Adrenal gland (tissue), 12 donors: Measurements from ENCODE around the gene MAN1C1. TPM values are rescaled to one million over a fixed set of nuclear protein-coding genes. Genes with fewer than 3 reads are reported as not detected.

ENCODE experiments used
- DNase-seq, 7 donors: peaks; one replicate each; pipeline ENCODE4 v3.0.0-alpha.2; 2019 to 2020
- H3K27ac ChIP-seq, 5 donors: fragments of 200-600 bp; sonication (generic) in 4 of 5; 1 replicate in 3 of 5; 2 replicates in 2 of 5; pipeline versions ENCODE4 v1.5.1 to v1.8.0; 2016 to 2020; ENCODE audit warnings: mild to moderate bottlenecking in 1 of 5
- H3K27me3 ChIP-seq: fragments of 200-600 bp; 2 replicates; pipeline ENCODE4 v1.8.0; 2021
- H3K36me3 ChIP-seq, 2 donors: fragments of 200-600 bp; replicated peaks in 1 of 2; 1 replicate in 1 of 2; 2 replicates in 1 of 2; pipeline versions ENCODE4 v1.5.1 to v1.8.0; 2018 to 2022
- H3K4me1 ChIP-seq, 2 donors: fragments of 200-600 bp; replicated peaks in 1 of 2; 1 replicate in 1 of 2; 2 replicates in 1 of 2; pipeline versions ENCODE4 v1.5.1 to v1.8.0; 2018 to 2021
- H3K4me3 ChIP-seq, 4 donors: fragments of 200-600 bp; sonication (generic) in 3 of 4; one replicate each; pipeline ENCODE4 v1.5.1; 2016 to 2018
- H3K9me3 ChIP-seq, 3 donors: fragments of 200-600 bp; sonication (generic) in 1 of 3; replicated peaks in 1 of 3; 1 replicate in 2 of 3; 2 replicates in 1 of 3; pipeline versions ENCODE4 v1.5.1 to v1.8.0; 2016 to 2021
- CTCF ChIP-seq, 6 experiments: fragments of 450-650 bp in 4 of 6; fragments of 200-600 bp in 2 of 6; sonication (generic) in 1 of 6; IDR thresholded peaks; 1 replicate in 5 of 6; 2 replicates in 1 of 6; pipeline versions ENCODE4 v1.5.1 to v1.8.0; 2016 to 2021; ENCODE audit warnings: antibody characterized with exemption in 6 of 6, mild to moderate bottlenecking in 2 of 6, moderate library complexity in 1 of 6
- POLR2A ChIP-seq, 2 donors: fragments of 450-650 bp; IDR thresholded peaks; one replicate each; pipeline ENCODE4 v1.6.1; 2017; ENCODE audit warnings: antibody characterized with exemption in 2 of 2, mild to moderate bottlenecking in 2 of 2, moderate library complexity in 1 of 2
- WGBS, 4 donors: extraction: QIAGEN DNeasy Blood & Tissue Kit in 2 of 4; methylation state at CpG; one replicate each; pipeline versions ENCODE4 v1.1.5 to v1.1.7; 2013 to 2017; 5-methylcytosine and 5-hydroxymethylcytosine counted together
- intact Hi-C, 2 donors: fragments of 100-400 bp; cut with DNase I; formaldehyde crosslinking; loops; one replicate each; pipeline versions ENCODE4 v1.14.1 to v1.15.0; 2022 to 2023
- polyA plus RNA-seq, 3 donors: library from polyadenylated mRNA; stranded (reverse); fragments of 200-250 nt in 2 of 3; fragments of 350-450 nt in 1 of 3; fragmentation: Illumina TruSeq in 1 of 3; extraction: RNeasy Lipid Tissue Mini Kit (QIAGEN cat#74804) in 1 of 3; gene quantifications; one replicate each; pipeline ENCODE4 v1.2.3, GENCODE V29; 2013 to 2014
- total RNA-seq, 9 donors: library from RNA; depleted of rRNA in 4 of 9; stranded (reverse); fragments of >200 nt in 4 of 9; fragments of 120-200 nt in 1 of 9; fragmentation: NEBNext Ultra II Directional in 1 of 9; extraction: Animal tissue kit (Norgen Biotek cat#: 25700) in 1 of 9; gene quantifications; one replicate each; pipeline versions ENCODE4 v1.1.0 to v1.2.4, GENCODE V29; 2013 to 2023
- donor health status: healthy with polysubstance abuse.
- donor health status: Bipolar disorder and iron deficiency.
- donor health status: DM: yes; HTN: yes; CAD: no.
- donor health status: DM: no; HTN: no; CAD: no.
- donor health status: DM: no; HTN: no; CAD: no.
- donor health status: DM: yes; HTN: yes; CAD: no.

The MAN1C1 gene
- total and polyA plus RNA-seq, 12 donors, result 2.7 to 58.7 (median 27.7) TPM

- 87 to 97% (median 95%) methylated on average over 5 of the region's 5 CpGs for WGBS, 4 donors
- H3K4me3 ChIP-seq, result no peak overlapping the region
- no peaks in the 10 kb centered on the region for H3K9me3 ChIP-seq
- H3K36me3 ChIP-seq, result no peaks in the 10 kb centered on the region
- no peak for DNase-seq
- intact Hi-C loops, result loop anchor here in 1 of 2 donors (10.0 kb wide), 1 partner anchor 60 kb away; no protein-coding TSS in a partner anchor
- no peaks in the 10 kb centered on the region for H3K27me3 ChIP-seq
- peaks cover 0 to 30% of the 10 kb centered on the region in 2 donors for H3K4me1 ChIP-seq
- H3K27ac ChIP-seq, result no peak overlapping the region
- TF ChIP-seq POLR2A (IDR thresholded peaks at IDR 0.05) (no peak), CTCF (IDR thresholded peaks at IDR 0.05) (no peak)
Measured at GRCh38 chr1:25624604-25625003, 8.0 kb downstream of the MAN1C1 start.

- WGBS, 4 donors, result 94 to 99% (median 97%) methylated on average over 2 of the region's 2 CpGs
- no peak for DNase-seq
- Histone ChIP-seq H3K4me3 (no peak overlapping the region), H3K27ac (no peak overlapping the region), H3K9me3 (no peaks in the 10 kb centered on the region), H3K36me3 (no peaks in the 10 kb centered on the region), H3K4me1 (peaks cover 0 to 19% of the 10 kb centered on the region in 2 donors), H3K27me3 (no peaks in the 10 kb centered on the region)
- TF ChIP-seq POLR2A (IDR thresholded peaks at IDR 0.05), result no peak
- no peak for TF ChIP-seq CTCF (IDR thresholded peaks at IDR 0.05)
- intact Hi-C loops, result loop anchor here in 1 of 2 donors (10.0 kb wide), 1 partner anchor 59 kb away; no protein-coding TSS in a partner anchor
Measured at GRCh38 chr1:25626018-25626417, 9.4 kb downstream of the MAN1C1 start.

DNA sequence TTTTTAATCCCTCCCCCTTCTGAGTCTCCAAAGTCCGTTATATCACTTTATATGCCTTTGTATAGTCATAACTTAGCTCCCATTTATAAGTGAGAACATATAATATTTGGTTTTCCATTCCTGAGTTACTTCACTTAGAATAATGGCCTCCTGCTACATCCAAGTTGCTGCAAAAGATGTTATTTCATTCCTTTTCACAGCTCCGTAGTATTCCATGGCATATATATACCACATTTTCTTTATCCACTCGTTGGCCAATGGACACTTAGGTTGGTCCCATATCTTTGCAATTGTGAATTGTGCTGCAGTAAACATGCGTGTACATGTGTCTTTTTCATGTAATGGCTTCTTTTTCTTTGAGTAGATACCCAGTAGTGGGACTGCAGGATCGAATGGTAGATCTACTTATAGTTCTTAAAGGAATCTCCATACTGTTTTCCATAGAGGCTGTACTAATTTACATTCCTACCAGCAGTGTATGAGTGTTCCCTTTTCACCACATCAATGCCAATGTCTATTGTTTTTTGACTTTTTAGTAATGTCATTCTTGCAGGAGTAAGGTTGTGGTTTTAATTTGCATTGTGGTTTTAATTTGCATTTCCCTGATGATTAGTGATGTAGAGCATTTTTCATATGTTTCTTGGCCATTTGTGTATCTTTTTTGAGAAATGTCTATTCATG lies 12.3 kb downstream of the MAN1C1 start:
- no peak for TF ChIP-seq CTCF (IDR thresholded peaks at IDR 0.05)
- no peak for TF ChIP-seq POLR2A (IDR thresholded peaks at IDR 0.05)
- intact Hi-C loops, result loop anchor here in 1 of 2 donors (10.0 kb wide), 1 partner anchor 56 kb away; no protein-coding TSS in a partner anchor
- WGBS, 4 donors, result 94 to 95% (median 95%) methylated on average over 5 of the region's 5 CpGs

DNA sequence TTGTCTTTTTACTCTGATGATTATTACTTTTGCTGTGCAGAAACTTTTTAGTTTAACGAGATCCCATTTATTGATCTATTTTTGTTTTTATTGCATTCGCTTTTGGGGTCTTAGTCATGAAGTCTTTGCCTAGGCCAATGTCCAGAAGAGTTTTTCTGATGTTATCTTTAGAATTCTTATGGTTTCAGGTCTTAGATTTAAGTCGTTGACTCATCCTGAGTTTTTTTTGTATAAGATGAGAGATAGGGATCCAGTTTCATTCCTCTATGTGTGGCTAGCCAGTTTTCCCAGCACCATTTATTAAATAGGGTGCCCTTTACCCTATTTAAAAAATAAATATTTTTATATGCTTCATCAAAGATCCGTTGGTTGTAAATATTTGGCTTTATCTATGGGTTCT lies 13.2 kb downstream of the MAN1C1 start:
- Histone ChIP-seq H3K4me1 (peaks cover 0 to 5% of the 10 kb centered on the region in 2 donors), H3K27ac (no peak overlapping the region), H3K36me3 (no peaks in the 10 kb centered on the region), H3K27me3 (no peaks in the 10 kb centered on the region), H3K4me3 (no peak overlapping the region), H3K9me3 (no peaks in the 10 kb centered on the region)
- no peak for DNase-seq
- no peak for TF ChIP-seq CTCF (IDR thresholded peaks at IDR 0.05)
- no peak for TF ChIP-seq POLR2A (IDR thresholded peaks at IDR 0.05)
- WGBS, 4 donors, result 79 to 86% (median 84%) methylated on average over 4 of the region's 4 CpGs
- intact Hi-C loops, result loop anchor here in 1 of 2 donors (10.0 kb wide), 1 partner anchor 55 kb away; no protein-coding TSS in a partner anchor

More for the DNA sequence above, 12.3 kb downstream of the MAN1C1 start:
- Histone ChIP-seq H3K27ac (no peak overlapping the region), H3K27me3 (no peaks in the 10 kb centered on the region), H3K4me3 (no peak overlapping the region), H3K4me1 (peaks cover 0 to 5% of the 10 kb centered on the region in 2 donors), H3K9me3 (no peaks in the 10 kb centered on the region), H3K36me3 (no peaks in the 10 kb centered on the region)
- no peak for DNase-seq
